HG02759 (cell line): ENCODE results near the gene ANKRD13C.

ENCODE experiments used
- ATAC-seq: cut with Tn5 transposase; IDR thresholded peaks from one replicate; pipeline ENCODE4 v1.9.1; 2021; ENCODE audit warnings: mild to moderate bottlenecking, moderate library complexity; ENCODE audit not compliant: unreplicated experiment

Gene ANKRD13C

DNA sequence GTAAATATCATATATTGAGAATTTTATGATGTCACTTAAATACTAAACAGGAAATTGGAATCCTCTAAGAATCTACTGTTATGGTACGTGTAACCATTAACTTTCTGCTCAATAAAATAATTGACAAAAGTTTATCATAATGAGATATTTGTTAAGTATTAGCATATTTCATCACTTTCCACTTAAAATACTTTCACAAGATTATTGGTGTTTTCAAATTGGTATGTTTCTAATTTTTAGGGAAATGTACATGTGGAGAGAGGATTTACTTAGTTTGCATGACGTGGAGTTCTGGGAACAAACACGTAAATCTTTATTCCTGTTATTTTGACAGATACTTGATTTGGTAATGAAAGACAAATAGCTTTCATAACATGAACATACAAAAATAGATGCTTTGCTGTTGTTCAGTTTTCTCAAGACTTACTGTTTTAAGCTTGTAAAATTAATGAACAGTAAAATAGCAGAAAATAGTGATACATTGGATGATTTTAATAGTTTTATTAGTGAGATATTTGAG, 131.7 kb downstream of the ANKRD13C start:
- ATAC-seq = no peak

DNA sequence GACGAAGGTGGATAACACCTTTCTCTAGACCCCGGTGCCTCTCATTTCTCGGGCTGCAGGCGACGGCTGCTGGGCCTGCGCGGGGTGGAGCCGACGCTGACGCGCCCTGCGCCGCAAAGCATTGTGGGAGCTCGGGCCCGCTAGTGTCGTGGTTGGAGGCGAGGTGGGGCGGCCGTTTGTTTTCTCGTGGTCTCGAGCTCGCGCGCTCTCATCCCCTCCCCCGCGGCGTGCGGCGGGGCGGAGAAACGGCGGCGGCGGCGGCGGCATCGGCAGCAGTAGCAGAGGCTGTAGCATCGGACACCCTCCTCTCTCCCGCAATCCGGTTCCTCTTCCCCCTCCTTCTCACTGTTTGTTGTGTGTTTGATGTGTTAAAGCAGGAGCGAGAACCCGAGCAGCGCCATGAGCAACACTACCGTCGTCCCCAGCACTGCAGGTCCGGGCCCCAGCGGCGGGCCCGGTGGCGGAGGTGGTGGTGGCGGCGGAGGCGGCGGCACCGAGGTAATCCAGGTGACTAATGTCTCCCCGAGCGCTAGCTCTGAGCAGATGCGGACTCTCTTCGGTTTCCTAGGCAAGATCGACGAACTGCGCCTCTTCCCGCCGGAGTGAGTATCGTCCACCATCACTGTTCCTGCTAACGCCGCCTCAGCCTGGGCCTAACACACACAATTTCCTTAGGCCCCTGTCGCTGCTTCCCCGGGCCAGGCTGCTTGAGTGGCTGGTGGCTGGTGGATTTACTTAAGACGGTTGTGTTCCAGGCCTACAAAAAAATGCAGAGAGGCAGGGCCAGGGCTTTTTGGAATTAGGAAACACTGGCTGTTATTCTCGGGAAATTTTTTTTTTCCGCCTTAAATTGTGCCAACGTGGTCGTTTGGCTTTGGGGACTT, 133.0 kb downstream of the ANKRD13C start, which contains the start of gene SRSF11:
Gene SRSF11 (plus strand): TSS at position 143 of the 884 bp plus-strand sequence. CDS start 257 bp downstream, at position 400.
- ATAC-seq = peak; percentile 98

DNA sequence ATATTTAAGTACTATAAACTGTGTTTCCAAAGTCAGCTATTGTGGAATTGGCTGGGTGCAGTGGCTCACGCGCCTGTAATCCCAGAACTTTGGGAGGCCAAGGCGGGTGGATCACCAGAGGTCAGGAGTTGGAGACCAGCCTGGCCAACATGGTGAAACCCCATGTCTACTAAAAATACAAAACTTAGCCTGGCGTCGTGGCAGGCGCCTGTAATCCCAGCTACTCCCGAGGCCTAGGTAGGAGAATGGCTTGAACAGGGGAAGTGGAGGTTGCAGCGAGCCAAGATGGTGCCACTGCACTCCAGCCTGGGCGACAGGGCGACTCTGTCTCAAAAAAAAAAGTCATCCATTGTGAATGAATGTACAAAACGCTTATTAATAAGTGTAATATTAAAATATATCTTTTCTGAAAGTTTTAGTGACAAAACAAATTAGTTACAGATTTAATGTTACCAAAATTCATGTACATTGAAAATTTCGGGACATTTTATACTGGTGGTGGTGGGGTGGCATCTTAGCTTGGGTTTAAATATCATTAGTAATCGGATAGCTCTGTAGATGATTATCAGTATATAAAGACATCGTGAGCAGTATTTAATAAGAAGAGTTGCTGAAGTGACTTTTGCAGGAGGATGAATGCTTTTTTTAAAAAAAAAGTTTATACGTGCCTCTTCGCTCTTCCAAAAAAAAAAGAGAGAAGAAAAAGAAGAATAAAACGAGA, 133.8 kb downstream of the ANKRD13C start:
- ATAC-seq = peak; percentile 8

GRCh38 chr1:70220015-70220414, 134.5 kb downstream of the ANKRD13C start:
- ATAC-seq = no peak

GRCh38 chr1:70211541-70211940, 143.0 kb downstream of the ANKRD13C start:
- no peak for ATAC-seq

GRCh38 chr1:70210820-70211219, 143.7 kb downstream of the ANKRD13C start:
- no peak for ATAC-seq
